ENCODE measurements around the gene MTSS2. TPM values are rescaled to one million over a fixed set of nuclear protein-coding genes. Genes with fewer than 3 reads are reported as not detected.
A peak's percentile ranks its signal among the peaks of the same experiment; 100 is the strongest.

MTSS2 gene
- total and polyA plus RNA-seq, 2 of the 4 experiments (the other 2 are of a cell fraction), result 9.1 to 86.2 TPM

DNA sequence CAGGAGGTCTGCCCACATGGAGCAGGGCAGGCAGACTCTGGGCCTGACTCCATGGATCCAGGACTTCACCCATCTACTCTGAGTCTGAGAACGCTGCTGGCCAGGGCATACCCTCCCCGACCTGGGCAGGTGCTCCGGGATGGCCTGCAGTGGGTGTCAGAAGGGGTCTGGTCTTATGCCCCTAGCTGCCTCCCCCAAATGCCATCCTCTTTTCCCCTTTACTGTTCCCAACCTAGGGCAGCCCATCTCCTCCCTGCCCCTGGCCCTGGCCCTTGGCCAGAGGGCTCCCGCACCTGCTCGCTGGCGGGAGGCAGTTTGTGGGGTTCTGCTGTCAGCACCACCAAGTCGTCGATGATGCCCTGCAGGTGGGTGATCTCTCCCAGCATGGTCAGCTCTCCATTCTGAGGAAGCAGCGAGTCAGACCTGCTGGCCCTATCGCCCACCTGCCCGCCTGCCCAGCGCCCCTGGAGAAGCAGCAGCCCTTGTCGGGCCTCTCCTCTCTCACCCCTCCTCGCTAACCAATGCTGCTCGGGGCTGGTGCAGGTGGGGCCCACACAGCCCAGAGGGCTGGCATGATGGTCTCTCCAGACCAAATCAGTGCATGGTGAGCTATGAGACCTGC, 8.2 kb downstream of the MTSS2 start:
- BruUV-seq (replicated peaks), result no TSS peak
- in situ Hi-C loops (cut with MboI; ENCODE audit: low sequenced_read_pairs) (loop anchor here (25.0 kb wide), 1 partner anchor 685 kb away; the partner anchor contains the start of gene CALB2), dilution Hi-C loops (cut with HindIII; ENCODE audit: low sequenced_read_pairs, unreplicated experiment) (loop anchor here (10.0 kb wide), 1 partner anchor 87 kb away; no protein-coding TSS in a partner anchor), intact Hi-C loops (cut with micrococcal nuclease) (no loop called here)
- no peak overlapping the region for H3K18ac ChIP-seq (ENCODE audit: low read depth, low read length)
- peak overlapping the region; percentile 28 for H2AK9ac ChIP-seq (replicated peaks; ENCODE audit: low read depth, low read length, poor library complexity)
- no peak overlapping the region for H3K4me2 ChIP-seq (ENCODE audit: low read depth, low read length)
- no peak overlapping the region for H3K14ac ChIP-seq (replicated peaks; ENCODE audit: low read depth, low read length)
- ChIA-PET CTCF (no interaction called here), POLR2A (ENCODE audit: unreplicated experiment) (no interaction called here)
- no peak overlapping the region for H4K5ac ChIP-seq (ENCODE audit: low read depth, low read length)
- no peak for DNase-seq
- WGBS, 2 experiments (ENCODE audit: extremely low coverage in 2 of 2, insufficient read length in 1 of 2), result 91% methylated on average over 4 of the region's 15 CpGs; no CpG with 5 or more reads in 1 of the 2 experiments
- no peak overlapping the region for H3K56ac ChIP-seq (ENCODE audit: extremely low read depth, insufficient read depth, low read length)
- TF ChIP-seq, protein P1, sequence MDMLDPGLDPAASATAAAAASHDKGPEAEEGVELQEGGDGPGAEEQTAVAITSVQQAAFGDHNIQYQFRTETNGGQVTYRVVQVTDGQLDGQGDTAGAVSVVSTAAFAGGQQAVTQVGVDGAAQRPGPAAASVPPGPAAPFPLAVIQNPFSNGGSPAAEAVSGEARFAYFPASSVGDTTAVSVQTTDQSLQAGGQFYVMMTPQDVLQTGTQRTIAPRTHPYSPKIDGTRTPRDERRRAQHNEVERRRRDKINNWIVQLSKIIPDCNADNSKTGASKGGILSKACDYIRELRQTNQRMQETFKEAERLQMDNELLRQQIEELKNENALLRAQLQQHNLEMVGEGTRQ (IDR thresholded peaks at IDR 0.05; ENCODE audit: low read depth, low read length), result no peak
- TF ChIP-seq BHLHE40 (IDR thresholded peaks at IDR 0.05; ENCODE audit: low read depth, low read length), result no peak
- no peak for TF ChIP-seq NFE2L2 (IDR thresholded peaks at IDR 0.05; ENCODE audit: low read depth, low read length)
- TF ChIP-seq FOS (IDR thresholded peaks at IDR 0.05; ENCODE audit: low read depth, low read length), result no peak
- no peak for TF ChIP-seq RCOR1 (IDR thresholded peaks at IDR 0.05; ENCODE audit: insufficient replicate concordance, low read length)
- TF ChIP-seq MAZ (IDR thresholded peaks at IDR 0.05; ENCODE audit: borderline replicate concordance, low read depth, low read length), result no peak
- TF ChIP-seq, protein P2, sequence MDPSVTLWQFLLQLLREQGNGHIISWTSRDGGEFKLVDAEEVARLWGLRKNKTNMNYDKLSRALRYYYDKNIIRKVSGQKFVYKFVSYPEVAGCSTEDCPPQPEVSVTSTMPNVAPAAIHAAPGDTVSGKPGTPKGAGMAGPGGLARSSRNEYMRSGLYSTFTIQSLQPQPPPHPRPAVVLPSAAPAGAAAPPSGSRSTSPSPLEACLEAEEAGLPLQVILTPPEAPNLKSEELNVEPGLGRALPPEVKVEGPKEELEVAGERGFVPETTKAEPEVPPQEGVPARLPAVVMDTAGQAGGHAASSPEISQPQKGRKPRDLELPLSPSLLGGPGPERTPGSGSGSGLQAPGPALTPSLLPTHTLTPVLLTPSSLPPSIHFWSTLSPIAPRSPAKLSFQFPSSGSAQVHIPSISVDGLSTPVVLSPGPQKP (IDR thresholded peaks at IDR 0.05; ENCODE audit: borderline replicate concordance, low read depth, low read length), result no peak
- no peak for TF ChIP-seq RFX5 (IDR thresholded peaks at IDR 0.05; ENCODE audit: low read depth, low read length)
- TF ChIP-seq SMC3 (IDR thresholded peaks at IDR 0.05; ENCODE audit: low read depth, low read length), result no peak
- no peak for TF ChIP-seq MAFK (IDR thresholded peaks at IDR 0.05; ENCODE audit: low read depth, low read length)
- no peak for TF ChIP-seq CEBPB (IDR thresholded peaks at IDR 0.05; ENCODE audit: low read depth, low read length)
- TF ChIP-seq, protein P3, sequence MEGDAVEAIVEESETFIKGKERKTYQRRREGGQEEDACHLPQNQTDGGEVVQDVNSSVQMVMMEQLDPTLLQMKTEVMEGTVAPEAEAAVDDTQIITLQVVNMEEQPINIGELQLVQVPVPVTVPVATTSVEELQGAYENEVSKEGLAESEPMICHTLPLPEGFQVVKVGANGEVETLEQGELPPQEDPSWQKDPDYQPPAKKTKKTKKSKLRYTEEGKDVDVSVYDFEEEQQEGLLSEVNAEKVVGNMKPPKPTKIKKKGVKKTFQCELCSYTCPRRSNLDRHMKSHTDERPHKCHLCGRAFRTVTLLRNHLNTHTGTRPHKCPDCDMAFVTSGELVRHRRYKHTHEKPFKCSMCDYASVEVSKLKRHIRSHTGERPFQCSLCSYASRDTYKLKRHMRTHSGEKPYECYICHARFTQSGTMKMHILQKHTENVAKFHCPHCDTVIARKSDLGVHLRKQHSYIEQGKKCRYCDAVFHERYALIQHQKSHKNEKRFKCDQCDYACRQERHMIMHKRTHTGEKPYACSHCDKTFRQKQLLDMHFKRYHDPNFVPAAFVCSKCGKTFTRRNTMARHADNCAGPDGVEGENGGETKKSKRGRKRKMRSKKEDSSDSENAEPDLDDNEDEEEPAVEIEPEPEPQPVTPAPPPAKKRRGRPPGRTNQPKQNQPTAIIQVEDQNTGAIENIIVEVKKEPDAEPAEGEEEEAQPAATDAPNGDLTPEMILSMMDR (conservative IDR thresholded peaks at IDR 0.05; ENCODE audit: low read depth, low read length), result no peak
- no peak for TF ChIP-seq RAD21 (IDR thresholded peaks at IDR 0.05; ENCODE audit: low read length)
- no peak for TF ChIP-seq MXI1 (IDR thresholded peaks at IDR 0.05; ENCODE audit: borderline replicate concordance, low read depth, low read length)
- TF ChIP-seq CHD1 (IDR thresholded peaks at IDR 0.05; ENCODE audit: low read depth, low read length), result no peak
- no peak overlapping the region for H3K4ac ChIP-seq (ENCODE audit: low read depth, low read length)
- H4K20me1 ChIP-seq (ENCODE audit: insufficient read depth, low read length), result peaks cover 62% of the 10 kb centered on the region
- H3K4me1 ChIP-seq (ENCODE audit: control insufficient read depth, insufficient read depth, low read length), result peaks cover 20% of the 10 kb centered on the region
- ATAC-seq (ENCODE audit: low read depth), result no peak
- H2BK5ac ChIP-seq (ENCODE audit: low read depth, low read length, poor library complexity, severe bottlenecking), result no peak overlapping the region
- H3K36me3 ChIP-seq (ENCODE audit: control insufficient read depth, insufficient read depth, low read length), result peaks cover 71% of the 10 kb centered on the region
- no peak overlapping the region for H3K27ac ChIP-seq (ENCODE audit: insufficient read depth, low read length)
- no peak overlapping the region for H2AFZ ChIP-seq (replicated peaks; ENCODE audit: low read length, poor library complexity)
- H3K9me1 ChIP-seq (ENCODE audit: insufficient read depth, low read length), result no peaks in the 10 kb centered on the region
- no peak overlapping the region for H3K23ac ChIP-seq (ENCODE audit: low read depth, low read length)
- no peaks in the 10 kb centered on the region for H3K9me3 ChIP-seq (ENCODE audit: control insufficient read depth, insufficient read depth, low read length)
- H3K27me3 ChIP-seq (ENCODE audit: control insufficient read depth, insufficient read depth, low read length), result no peaks in the 10 kb centered on the region
- H4K91ac ChIP-seq (ENCODE audit: insufficient read depth, low read depth, low read length), result no peak overlapping the region
- no peak overlapping the region for H3K4me3 ChIP-seq (ENCODE audit: insufficient read depth, low read depth, low read length)
- no peak overlapping the region for H3K9ac ChIP-seq (ENCODE audit: low read depth, low read length)
- H2AK5ac ChIP-seq (ENCODE audit: low read depth, low read length), result no peak overlapping the region
- H2BK120ac ChIP-seq (ENCODE audit: low read depth, low read length), result no peak overlapping the region
- peaks cover 25 to 74% of the 10 kb centered on the region in 2 experiments for H3K79me1 ChIP-seq (ENCODE audit: low read depth in 1 of 2, low read length in 2 of 2)
- no peak overlapping the region for H2BK15ac ChIP-seq (ENCODE audit: low read depth, low read length)
- H4K8ac ChIP-seq (ENCODE audit: low read depth in 2 of 2, low read length in 2 of 2), result no peak overlapping the region
- H2BK20ac ChIP-seq (ENCODE audit: low read depth, low read length), result no peak overlapping the region

Measured in IMR-90 (cell line).